Cardiac muscle cell (in vitro differentiated cells and primary cell): ENCODE data around the gene PNPO. TPM values are rescaled to one million over a fixed set of nuclear protein-coding genes. Genes with fewer than 3 reads are reported as not detected.

Source experiments
- DNase-seq, 2 donors: peaks; one replicate each; pipeline versions ENCODE4 v3.0.0 to v3.0.0-alpha.2; 2010 to 2017; ENCODE audit warnings: low read depth in 1 of 2, low spot score in 1 of 2
- H3K27ac ChIP-seq: fragments of 200-600 bp; sonication (generic); 2 replicates; pipeline ENCODE4 v1.5.1; 2016
- H3K27me3 ChIP-seq: fragments of 200-600 bp; sonication (generic); 2 replicates; pipeline ENCODE4 v1.6.0; 2016; ENCODE audit warnings: control low read depth
- H3K36me3 ChIP-seq: fragments of 200-600 bp; sonication (generic); 2 replicates; pipeline ENCODE4 v1.5.1; 2016; ENCODE audit warnings: control low read depth
- H3K4me1 ChIP-seq: fragments of 200-600 bp; sonication (generic); 2 replicates; pipeline ENCODE4 v1.8.1; 2017; ENCODE audit warnings: low read depth, mild to moderate bottlenecking, mixed run types
- H3K4me3 ChIP-seq: fragments of 200-600 bp; sonication (generic); 2 replicates; pipeline ENCODE4 v1.5.1; 2016; ENCODE audit warnings: mild to moderate bottlenecking
- H3K9me3 ChIP-seq: fragments of 200-600 bp; sonication (generic); 2 replicates; pipeline ENCODE4 v1.5.1; 2017; ENCODE audit warnings: low read depth, mild to moderate bottlenecking, control low read depth
- polyA plus RNA-seq: library from polyadenylated mRNA; unstranded; fragments of >200 nt; fragmentation: Nextera tagmentation; extraction: Ambion mirVana; gene quantifications from 2 replicates; pipeline ENCODE4 v1.2.1, GENCODE V29; 2016
- total RNA-seq: library from RNA; depleted of rRNA; stranded (reverse); fragments of >200 nt; gene quantifications from 2 replicates; pipeline ENCODE4 v1.2.3, GENCODE V29; 2016
- TF ChIP-seq, protein P1 (sequence below): IDR thresholded peaks from 2 replicates; pipeline ENCODE4 v1.5.1; 2012; ENCODE audit warnings: low read depth, mild to moderate bottlenecking, low read length

Gene PNPO
- total RNA-seq (11.7 and 12.9 TPM in 2 replicates), polyA plus RNA-seq (12.9 and 15.6 TPM in 2 replicates)

DNA sequence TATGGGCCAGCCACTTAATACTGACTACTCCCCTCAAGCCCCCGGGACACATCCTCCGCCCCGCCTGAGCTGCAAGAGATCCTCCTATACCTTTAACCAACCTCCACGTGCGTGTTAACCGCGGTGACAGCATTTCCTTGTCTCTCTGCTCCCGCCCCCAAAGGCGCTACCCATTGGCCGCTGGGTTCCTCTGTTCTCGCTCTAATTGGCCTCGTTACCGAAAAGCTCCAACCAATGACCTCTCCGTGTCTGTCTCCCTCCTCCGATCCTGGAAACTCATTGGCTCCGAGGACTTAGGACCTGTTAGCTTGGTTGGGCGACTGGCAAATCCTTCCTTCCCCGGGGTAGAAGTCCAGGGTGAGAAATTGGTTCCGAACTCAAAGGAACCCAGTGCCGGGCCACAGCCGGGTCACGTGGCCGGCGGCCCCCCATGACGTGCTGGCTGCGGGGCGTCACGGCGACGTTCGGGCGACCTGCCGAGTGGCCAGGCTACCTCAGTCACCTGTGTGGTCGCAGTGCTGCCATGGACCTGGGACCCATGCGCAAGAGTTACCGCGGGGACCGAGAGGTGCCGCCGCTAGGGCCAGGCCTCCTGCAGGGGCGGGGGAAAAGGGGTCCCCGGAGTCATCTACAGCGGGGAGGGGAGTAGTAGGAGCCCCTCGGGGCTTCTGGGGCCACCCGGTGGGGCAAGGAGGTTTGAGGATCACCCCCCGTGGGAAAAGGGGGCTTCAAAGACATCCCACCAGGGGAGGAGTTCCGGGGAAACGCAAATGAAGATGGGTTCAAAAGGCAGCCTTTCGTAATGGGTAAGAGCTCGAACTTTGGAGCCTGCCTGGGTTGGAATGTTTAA, at the start of gene PNPO:
Gene PNPO (plus strand): TSS at position 326 of the 850 bp plus-strand sequence. CDS start 105 bp downstream, at position 431.
- no peaks in the 10 kb centered on the region for H3K36me3 ChIP-seq
- no peak within 1 kb of the TSS for H3K27ac ChIP-seq
- DNase-seq: peak; percentile 87 to 98
- H3K4me1 ChIP-seq: no peaks in the 10 kb centered on the region
- no peaks in the 10 kb centered on the region for H3K9me3 ChIP-seq
- peak within 1 kb of the TSS; percentile 37 for H3K4me3 ChIP-seq
- H3K27me3 ChIP-seq: no peaks in the 10 kb centered on the region
- TF ChIP-seq, protein P1, sequence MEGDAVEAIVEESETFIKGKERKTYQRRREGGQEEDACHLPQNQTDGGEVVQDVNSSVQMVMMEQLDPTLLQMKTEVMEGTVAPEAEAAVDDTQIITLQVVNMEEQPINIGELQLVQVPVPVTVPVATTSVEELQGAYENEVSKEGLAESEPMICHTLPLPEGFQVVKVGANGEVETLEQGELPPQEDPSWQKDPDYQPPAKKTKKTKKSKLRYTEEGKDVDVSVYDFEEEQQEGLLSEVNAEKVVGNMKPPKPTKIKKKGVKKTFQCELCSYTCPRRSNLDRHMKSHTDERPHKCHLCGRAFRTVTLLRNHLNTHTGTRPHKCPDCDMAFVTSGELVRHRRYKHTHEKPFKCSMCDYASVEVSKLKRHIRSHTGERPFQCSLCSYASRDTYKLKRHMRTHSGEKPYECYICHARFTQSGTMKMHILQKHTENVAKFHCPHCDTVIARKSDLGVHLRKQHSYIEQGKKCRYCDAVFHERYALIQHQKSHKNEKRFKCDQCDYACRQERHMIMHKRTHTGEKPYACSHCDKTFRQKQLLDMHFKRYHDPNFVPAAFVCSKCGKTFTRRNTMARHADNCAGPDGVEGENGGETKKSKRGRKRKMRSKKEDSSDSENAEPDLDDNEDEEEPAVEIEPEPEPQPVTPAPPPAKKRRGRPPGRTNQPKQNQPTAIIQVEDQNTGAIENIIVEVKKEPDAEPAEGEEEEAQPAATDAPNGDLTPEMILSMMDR: no peak

DNA sequence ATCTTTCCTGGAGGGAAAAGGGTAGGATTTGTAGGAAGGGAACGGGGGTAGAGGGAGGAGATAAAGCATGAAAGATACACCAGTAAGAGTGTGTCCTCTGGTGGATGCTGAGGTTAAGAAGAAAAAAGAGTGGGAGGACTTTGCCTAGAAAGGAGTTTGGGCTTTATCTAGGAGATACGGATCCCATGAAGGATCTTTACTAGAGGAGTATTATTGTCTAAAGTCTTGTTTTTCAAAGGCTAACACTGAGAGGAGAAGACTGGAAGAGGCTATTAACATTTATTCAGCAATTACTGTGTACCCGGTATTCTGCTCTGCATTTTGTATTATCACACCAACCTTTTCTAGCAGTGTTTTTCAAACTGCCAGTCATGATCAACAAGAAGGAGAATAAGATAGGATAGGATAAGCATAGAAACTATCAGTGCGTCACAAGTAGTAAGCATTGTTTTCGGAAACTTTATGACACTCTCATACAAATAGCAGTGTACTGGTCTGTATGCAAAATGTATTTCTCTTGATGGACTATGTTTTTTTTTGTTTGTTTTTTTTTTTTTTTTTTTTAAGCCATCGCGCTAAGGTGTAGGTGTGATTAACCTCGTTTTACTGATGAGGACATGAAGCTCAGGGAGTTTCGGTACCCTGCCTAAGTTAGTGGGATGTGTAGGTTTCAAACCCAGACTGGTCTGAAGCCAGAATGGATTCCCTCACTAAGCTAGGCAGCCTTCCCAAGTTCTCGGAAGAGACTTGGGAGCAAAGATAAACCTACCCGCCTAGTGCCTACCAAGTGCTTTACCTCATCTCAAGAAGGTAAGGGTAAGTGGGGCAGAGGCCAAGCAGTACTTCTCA, 46.6 kb upstream of the PNPO start:
- Histone ChIP-seq H3K4me3 (peak overlapping the region; percentile 73), H3K27ac (peak overlapping the region; percentile 70), H3K27me3 (no peaks in the 10 kb centered on the region), H3K4me1 (peaks cover 11% of the 10 kb centered on the region), H3K36me3 (no peaks in the 10 kb centered on the region), H3K9me3 (no peaks in the 10 kb centered on the region)
- no peak for DNase-seq
- TF ChIP-seq, protein P1: no peak

DNA sequence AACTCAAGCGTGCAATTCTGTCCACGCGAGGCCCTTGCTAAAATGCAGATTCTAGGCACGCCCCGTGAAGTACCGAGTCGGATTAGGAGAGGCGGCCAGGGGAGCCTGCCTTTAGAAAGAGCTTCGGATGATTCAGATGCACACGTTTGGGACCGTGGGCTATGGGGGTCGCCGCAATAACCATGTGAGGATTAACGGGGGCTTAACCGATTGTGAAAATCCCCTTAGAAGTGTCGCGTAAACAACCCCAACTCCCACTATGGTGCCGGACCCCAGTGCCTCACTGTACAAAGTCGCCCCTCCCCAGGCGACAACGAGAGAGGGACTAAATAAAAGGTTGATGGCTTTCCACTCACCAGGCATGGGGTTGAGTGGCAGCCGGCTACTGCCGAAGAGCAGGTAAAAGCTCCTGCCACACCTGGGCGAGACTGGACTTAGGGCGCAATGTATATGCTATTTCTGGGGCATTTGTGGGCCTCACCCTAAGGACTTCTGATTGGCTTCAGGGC, 46.0 kb upstream of the PNPO start:
- H3K4me3 ChIP-seq: peak overlapping the region; percentile 73
- no peaks in the 10 kb centered on the region for H3K36me3 ChIP-seq
- peaks cover 17% of the 10 kb centered on the region for H3K4me1 ChIP-seq
- peak overlapping the region; percentile 70 for H3K27ac ChIP-seq
- H3K27me3 ChIP-seq: no peaks in the 10 kb centered on the region
- no peaks in the 10 kb centered on the region for H3K9me3 ChIP-seq
- DNase-seq: no peak
- TF ChIP-seq, protein P1: no peak

DNA sequence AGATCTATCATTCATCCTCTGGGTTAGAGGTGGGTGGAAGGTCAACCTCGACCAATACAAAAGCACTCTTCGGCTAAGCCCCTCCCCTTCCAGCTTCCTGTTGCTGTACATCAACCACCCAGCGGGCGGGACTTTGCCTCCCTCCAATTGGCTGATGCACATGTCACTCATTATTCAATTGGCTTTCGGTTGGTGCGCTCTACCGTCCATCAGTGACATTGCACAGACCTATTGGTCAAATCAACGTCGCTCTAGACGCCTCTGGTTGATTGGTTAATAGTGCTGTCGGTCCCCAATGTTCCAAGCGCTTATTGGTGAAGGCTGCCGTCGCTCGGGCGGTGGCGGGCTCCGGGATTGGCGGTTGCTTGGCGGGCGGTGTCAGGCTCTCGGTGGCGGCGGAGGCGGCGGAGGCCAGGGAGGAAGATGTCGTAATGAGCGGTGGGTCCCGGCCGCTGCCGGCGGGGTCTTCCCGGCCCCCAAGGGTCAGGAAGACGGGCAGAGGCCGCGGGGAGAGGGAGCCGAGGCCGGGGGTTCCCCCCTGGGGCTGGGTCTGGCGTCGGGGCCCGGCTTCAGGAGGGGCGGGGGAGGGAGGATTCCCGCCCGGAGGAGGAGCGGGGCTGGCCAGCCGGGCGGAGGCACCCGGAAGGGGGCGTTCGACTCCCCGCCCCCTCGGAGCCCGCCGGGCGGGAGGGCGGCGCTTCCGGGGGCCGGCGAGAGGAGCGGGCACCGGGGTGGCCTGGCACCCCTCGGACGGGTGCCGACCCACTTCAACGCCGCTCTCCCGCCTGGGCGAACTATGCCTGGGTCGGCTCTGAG, 45.3 kb upstream of the PNPO start, which contains the start of gene SP2:
Gene SP2 (plus strand): TSS at position 381 of the 816 bp plus-strand sequence. CDS start 51 bp downstream, at position 432.
- H3K27me3 ChIP-seq: no peaks in the 10 kb centered on the region
- peaks cover 24% of the 10 kb centered on the region for H3K4me1 ChIP-seq
- H3K36me3 ChIP-seq: no peaks in the 10 kb centered on the region
- TF ChIP-seq, protein P1: no peak
- peak within 1 kb of the TSS; percentile 93 for H3K27ac ChIP-seq
- H3K9me3 ChIP-seq: no peaks in the 10 kb centered on the region
- H3K4me3 ChIP-seq: peak within 1 kb of the TSS; percentile 78
- DNase-seq: peak; percentile 99 to 100
